Lung (tissue), 12 donors: ENCODE data around the gene DTD1. TPM values are rescaled to one million over a fixed set of nuclear protein-coding genes. Genes with fewer than 3 reads are reported as not detected.

ENCODE experiments used
- ATAC-seq: fragments of 200-7000 bp; cut with Tn5 transposase; one replicate; pipeline ENCODE4 v1.9.1; 2020; ENCODE audit warnings: moderate number of reproducible peaks; ENCODE audit not compliant: insufficient read depth, low FRiP score
- DNase-seq, 3 donors: peaks; one replicate each; pipeline ENCODE4 v3.0.0-alpha.2; 2013 to 2017
- H3K27ac ChIP-seq, 2 donors: one replicate each; pipeline ENCODE4 v1.5.1; 2013; ENCODE audit warnings: mild to moderate bottlenecking in 2 of 2, moderate library complexity in 2 of 2, control low read depth in 1 of 2, inconsistent platforms in 1 of 2, low read depth in 1 of 2, low read length in 1 of 2
- H3K27me3 ChIP-seq, 3 donors: one replicate each; pipeline ENCODE4 v1.5.1; 2013; ENCODE audit warnings: low read length in 2 of 3; ENCODE audit not compliant: control insufficient read depth in 3 of 3, insufficient read depth in 3 of 3
- H3K36me3 ChIP-seq, 4 donors: one replicate each; pipeline ENCODE4 v1.5.1; 2013; ENCODE audit warnings: low read length in 4 of 4, mild to moderate bottlenecking in 1 of 4, moderate library complexity in 1 of 4; ENCODE audit not compliant: control insufficient read depth in 4 of 4, insufficient read depth in 4 of 4
- H3K4me1 ChIP-seq, 5 donors: one replicate each; pipeline ENCODE4 v1.5.1; 2013; ENCODE audit warnings: low read length in 5 of 5, mild to moderate bottlenecking in 2 of 5, moderate library complexity in 1 of 5; ENCODE audit not compliant: control insufficient read depth in 5 of 5, insufficient read depth in 5 of 5
- H3K4me3 ChIP-seq: one replicate; pipeline ENCODE4 v1.5.1; 2013; ENCODE audit warnings: mild to moderate bottlenecking, control low read depth, moderate library complexity
- H3K9ac ChIP-seq, 2 donors: one replicate each; pipeline ENCODE4 v1.5.1; 2013; ENCODE audit warnings: low read length in 2 of 2, control low read depth in 1 of 2; ENCODE audit not compliant: insufficient read depth in 1 of 2
- H3K9me3 ChIP-seq, 4 donors: one replicate each; pipeline ENCODE4 v1.5.1; 2013; ENCODE audit warnings: low read length in 3 of 4, mild to moderate bottlenecking in 1 of 4, moderate library complexity in 1 of 4; ENCODE audit not compliant: control insufficient read depth in 4 of 4, insufficient read depth in 3 of 4
- CTCF ChIP-seq: IDR thresholded peaks from 2 replicates; pipeline ENCODE4 v1.5.1; 2012; ENCODE audit warnings: mild to moderate bottlenecking; ENCODE audit errors: control extremely low read depth, extremely low read depth
- WGBS, 2 donors: extraction: QIAGEN DNeasy Blood & Tissue Kit; methylation state at CpG; one replicate each; pipeline ENCODE4 v1.1.7; 2013; 5-methylcytosine and 5-hydroxymethylcytosine counted together
- polyA plus RNA-seq, 2 donors: library from polyadenylated mRNA; stranded (reverse); fragments of 200-250 nt; gene quantifications; one replicate each; pipeline ENCODE4 v1.2.1, GENCODE V29; 2013
- total RNA-seq, 2 donors: library from RNA; depleted of rRNA in 1 of 2; stranded (reverse); fragments of >200 nt in 1 of 2; gene quantifications; one replicate each; pipeline ENCODE4 v1.2.1, GENCODE V29; 2014 to 2021
- donor health status: control.
- donor health status: control.
- donor health status: Bipolar disorder and iron deficiency.
- donor health status: healthy.
- donor health status: DM: yes; HTN: yes; CAD: no.

The DTD1 gene
- total and polyA plus RNA-seq, 4 donors, result 17.4 to 39.2 (median 24.6) TPM

GRCh38 chr20:18705910-18706309, 118.1 kb downstream of the DTD1 start:
- Histone ChIP-seq H3K9ac (no peak overlapping the region), H3K4me3 (no peak overlapping the region), H3K4me1 (peaks cover 0 to 5% (median 0%) of the 10 kb centered on the region in 5 donors), H3K36me3 (no peaks in the 10 kb centered on the region), H3K27ac (no peak overlapping the region), H3K27me3 (no peaks in the 10 kb centered on the region), H3K9me3 (no peaks in the 10 kb centered on the region)
- WGBS, 2 donors, result 72 to 86% methylated on average over 2 of the region's 2 CpGs
- no peak for ATAC-seq
- no peak for TF ChIP-seq CTCF
- DNase-seq, result peak in 1 of 3 donors; percentile 13

- no peaks in the 10 kb centered on the region for H3K36me3 ChIP-seq
- no peak for TF ChIP-seq CTCF
- ATAC-seq, result no peak
- no peak overlapping the region for H3K9ac ChIP-seq
- 86 to 97% methylated on average over 1 of the region's 1 CpG for WGBS, 2 donors
- no peak for DNase-seq
- no peaks in the 10 kb centered on the region for H3K27me3 ChIP-seq
- H3K4me1 ChIP-seq, result no peaks in the 10 kb centered on the region
- no peak overlapping the region for H3K4me3 ChIP-seq
- H3K9me3 ChIP-seq, result no peaks in the 10 kb centered on the region
- no peak overlapping the region for H3K27ac ChIP-seq
Measured at GRCh38 chr20:18712131-18712530, 124.3 kb downstream of the DTD1 start.

- H3K4me3 ChIP-seq, result no peak overlapping the region
- no peak overlapping the region for H3K27ac ChIP-seq
- ATAC-seq (no peak), DNase-seq (no peak)
- H3K9ac ChIP-seq, result no peak overlapping the region
- H3K36me3 ChIP-seq, result no peaks in the 10 kb centered on the region
- no peak for TF ChIP-seq CTCF
- H3K9me3 ChIP-seq, result no peaks in the 10 kb centered on the region
- H3K4me1 ChIP-seq, result no peaks in the 10 kb centered on the region
- H3K27me3 ChIP-seq, result no peaks in the 10 kb centered on the region
- 70 to 80% methylated on average over 3 of the region's 3 CpGs for WGBS, 2 donors
Measured at GRCh38 chr20:18712882-18713281, 125.0 kb downstream of the DTD1 start.

GRCh38 chr20:18715564-18715963, 127.7 kb downstream of the DTD1 start:
- DNase-seq (no peak), ATAC-seq (no peak)
- WGBS, 2 donors, result 97 to 99% methylated on average over 3 of the region's 3 CpGs
- Histone ChIP-seq H3K27me3 (no peaks in the 10 kb centered on the region), H3K36me3 (no peaks in the 10 kb centered on the region), H3K9me3 (no peaks in the 10 kb centered on the region), H3K27ac (no peak overlapping the region), H3K9ac (no peak overlapping the region), H3K4me1 (no peaks in the 10 kb centered on the region), H3K4me3 (no peak overlapping the region)
- no peak for TF ChIP-seq CTCF
